Fibroblast of lung (primary cell): ENCODE results near the gene IMP4. TPM values are rescaled to one million over a fixed set of nuclear protein-coding genes. Genes with fewer than 3 reads are reported as not detected.

Source experiments
- DNase-seq, 2 donors: peaks; one replicate each; pipeline versions ENCODE4 v3.0.0 to v3.0.0-alpha.2; 2010; ENCODE audit warnings: low read depth in 2 of 2
- H2AFZ ChIP-seq: 2 replicates; pipeline ENCODE4 v1.5.1; 2012; ENCODE audit warnings: low read length, control low read depth, inconsistent platforms
- H3K27ac ChIP-seq: 2 replicates; pipeline ENCODE4 v1.5.1; 2011; ENCODE audit warnings: low read length, control low read depth; ENCODE audit not compliant: insufficient read depth
- H3K27me3 ChIP-seq: 2 replicates; pipeline ENCODE4 v1.5.1; 2011; ENCODE audit warnings: mild to moderate bottlenecking, low read length; ENCODE audit not compliant: control insufficient read depth, insufficient read depth
- H3K36me3 ChIP-seq: 2 replicates; pipeline ENCODE4 v1.5.1; 2011; ENCODE audit warnings: low read length; ENCODE audit not compliant: control insufficient read depth, insufficient read depth
- H3K4me1 ChIP-seq: 2 replicates; pipeline ENCODE4 v1.5.1; 2011; ENCODE audit warnings: low read length; ENCODE audit not compliant: control insufficient read depth, insufficient read depth; ENCODE audit errors: extremely low read depth
- H3K4me2 ChIP-seq: 2 replicates; pipeline ENCODE4 v1.5.1; 2011; ENCODE audit warnings: low read length, control low read depth; ENCODE audit not compliant: insufficient read depth; ENCODE audit errors: extremely low read depth
- H3K4me3 ChIP-seq, 4 experiments: fragments of 200-600 bp in 1 of 4; sonication (generic) in 1 of 4; replicated peaks in 1 of 4; 2 replicates each; pipeline ENCODE4 v1.5.1; 2011 to 2016; ENCODE audit warnings: low read length in 4 of 4, low read depth in 3 of 4, mild to moderate bottlenecking in 3 of 4, control low read depth in 2 of 4, inconsistent platforms in 1 of 4, mixed read lengths in 1 of 4; ENCODE audit not compliant: insufficient read depth in 1 of 4; ENCODE audit errors: control extremely low read depth in 1 of 4
- H3K79me2 ChIP-seq: 2 replicates; pipeline ENCODE4 v1.5.1; 2012; ENCODE audit warnings: mild to moderate bottlenecking, low read length, inconsistent platforms; ENCODE audit not compliant: control insufficient read depth, insufficient read depth
- H3K9ac ChIP-seq: 2 replicates; pipeline ENCODE4 v1.5.1; 2011; ENCODE audit warnings: mild to moderate bottlenecking, low read length, control low read depth; ENCODE audit not compliant: insufficient read depth
- H3K9me3 ChIP-seq: 2 replicates; pipeline ENCODE4 v1.5.1; 2012; ENCODE audit warnings: low read depth, low read length; ENCODE audit not compliant: control insufficient read depth, insufficient read depth
- H4K20me1 ChIP-seq: 2 replicates; pipeline ENCODE4 v1.5.1; 2011; ENCODE audit warnings: low read length; ENCODE audit not compliant: control insufficient read depth, insufficient read depth; ENCODE audit errors: extremely low read depth
- CTCF ChIP-seq, 2 donors: IDR thresholded peaks in 1 of 2; conservative IDR thresholded peaks in 1 of 2; 1 replicate in 1 of 2; 2 replicates in 1 of 2; pipeline ENCODE4 v1.5.1; 2011 to 2012; ENCODE audit warnings: low read length in 2 of 2, control low read depth in 1 of 2, inconsistent platforms in 1 of 2, low read depth in 1 of 2, mild to moderate bottlenecking in 1 of 2
- EZH2 ChIP-seq: IDR thresholded peaks from 2 replicates; pipeline ENCODE4 v1.5.1; 2012; ENCODE audit warnings: low read length, control low read depth, mild to moderate bottlenecking; ENCODE audit errors: missing control alignments
- polyA plus RNA-seq, 2 donors: library from polyadenylated mRNA; depleted of rRNA in 1 of 2; stranded (reverse) in 1 of 2; unstranded in 1 of 2; fragments of >200 nt; gene quantifications; 2 replicates each; pipeline ENCODE4 v1.2.1, GENCODE V29; 2011 to 2012; ENCODE audit warnings: missing spikeins in 1 of 2
- total RNA-seq: library from RNA; depleted of rRNA; stranded (reverse); fragments of >200 nt; gene quantifications from 2 replicates; pipeline ENCODE4 v1.2.1, GENCODE V29; 2014

IMP4 gene
- total and polyA plus RNA-seq, 2 donors (not counting 1 experiment from before 2014, with no cell fraction given): 46.3 to 58.0 TPM

DNA sequence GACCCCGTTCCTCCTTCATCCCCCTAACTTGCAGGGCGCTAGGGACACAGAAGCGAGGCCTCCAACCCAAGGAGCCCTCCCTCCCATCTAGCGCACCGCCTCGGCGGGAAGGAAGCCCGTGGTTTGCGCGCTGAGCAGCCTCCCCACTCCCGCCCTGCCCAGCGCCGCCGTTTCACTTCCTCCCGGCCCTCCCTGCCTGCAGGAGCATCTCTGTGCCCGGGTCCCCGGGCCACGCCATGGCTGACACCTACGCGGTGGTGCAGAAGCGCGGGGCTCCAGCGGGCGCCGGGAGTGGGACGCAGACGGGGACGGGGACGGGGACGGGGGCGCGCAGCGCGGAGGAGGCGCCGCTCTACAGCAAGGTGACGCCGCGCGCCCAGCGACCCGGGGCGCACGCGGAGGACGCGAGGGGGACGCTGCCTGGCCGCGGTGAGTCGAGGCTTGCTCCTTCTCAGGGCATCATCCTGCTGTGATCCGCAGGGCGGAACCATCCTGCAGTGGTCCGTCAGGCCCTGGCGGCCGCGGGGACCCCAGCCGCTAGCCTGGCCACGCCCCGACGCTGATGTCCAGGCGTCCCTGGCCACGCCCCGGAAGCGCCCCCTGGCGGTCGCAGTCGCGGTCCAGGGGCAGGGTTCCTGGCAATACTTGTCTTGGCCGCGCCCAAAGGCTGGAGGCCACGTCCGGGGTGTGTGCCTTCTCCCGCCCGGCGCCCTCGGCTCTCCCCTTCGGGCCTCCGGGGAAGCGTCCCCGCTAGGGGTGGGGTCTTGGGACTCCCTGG, 29.5 kb downstream of the IMP4 start:
- H3K27ac ChIP-seq: peak overlapping the region; percentile 86
- H3K4me1 ChIP-seq: peaks cover 15% of the 10 kb centered on the region
- peak overlapping the region; percentile 86 to 98 (median 92) for H3K4me3 ChIP-seq
- peaks cover 7% of the 10 kb centered on the region for H3K36me3 ChIP-seq
- TF ChIP-seq CTCF (conservative IDR thresholded peaks at IDR 0.05 in 1 of 2, IDR thresholded peaks at IDR 0.05 in 1 of 2; ENCODE audit: low read depth in 1 of 2, low read length in 2 of 2): peak; percentile 59 to 71
- TF ChIP-seq EZH2: no peak
- H2AFZ ChIP-seq: peak overlapping the region; percentile 90
- H3K27me3 ChIP-seq: no peaks in the 10 kb centered on the region
- no peaks in the 10 kb centered on the region for H3K9me3 ChIP-seq
- no peaks in the 10 kb centered on the region for H4K20me1 ChIP-seq
- H3K4me2 ChIP-seq: peak overlapping the region; percentile 89
- H3K9ac ChIP-seq: peak overlapping the region; percentile 82
- peak; percentile 77 to 85 for DNase-seq
- H3K79me2 ChIP-seq: peaks cover 26% of the 10 kb centered on the region

GRCh38 chr2:130372833-130373807, 30.4 kb downstream of the IMP4 start:
- Histone ChIP-seq H3K9me3 (no peaks in the 10 kb centered on the region), H3K9ac (peak overlapping the region; percentile 82), H3K4me1 (peaks cover 15% of the 10 kb centered on the region), H3K27me3 (no peaks in the 10 kb centered on the region), H4K20me1 (no peaks in the 10 kb centered on the region), H3K4me2 (peak overlapping the region; percentile 71), H3K36me3 (peaks cover 7% of the 10 kb centered on the region), H3K79me2 (peaks cover 26% of the 10 kb centered on the region), H2AFZ (peak overlapping the region; percentile 80), H3K4me3 (peak overlapping the region; percentile 86 to 98 (median 92)), H3K27ac (peak overlapping the region; percentile 86)
- DNase-seq: no peak
- no peak for TF ChIP-seq EZH2
- TF ChIP-seq CTCF (conservative IDR thresholded peaks at IDR 0.05 in 1 of 2, IDR thresholded peaks at IDR 0.05 in 1 of 2; ENCODE audit: low read depth in 1 of 2, low read length in 2 of 2): no peak
